Neural progenitor cell (in vitro differentiated cells): ENCODE measurements around the gene SCAPER. TPM values are rescaled to one million over a fixed set of nuclear protein-coding genes. Genes with fewer than 3 reads are reported as not detected.
"Not testable (repeated sequence)": the region's sequence is repeated elsewhere in the genome, so short reads cannot be mapped to it uniquely, and the experiment has no call there.

Source experiments
- DNase-seq: peaks from one replicate; pipeline ENCODE4 v3.0.0-alpha.2; 2016; ENCODE audit warnings: low spot score
- H2AFZ ChIP-seq: fragments of 200-600 bp; sonication (generic); replicated peaks from 2 replicates; pipeline ENCODE4 v1.6.1; 2016; ENCODE audit warnings: antibody characterized with exemption
- H3F3A ChIP-seq: fragments of 200-600 bp; sonication (generic); 2 replicates; pipeline ENCODE4 v1.6.1; 2016; ENCODE audit warnings: antibody characterized with exemption, low read depth
- H3K27ac ChIP-seq: fragments of 200-600 bp; sonication (generic); 2 replicates; pipeline ENCODE4 v1.5.1; 2016; ENCODE audit warnings: mild to moderate bottlenecking
- H3K27me3 ChIP-seq: fragments of 200-600 bp; sonication (generic); 2 replicates; pipeline ENCODE4 v1.6.1; 2016; ENCODE audit warnings: mild to moderate bottlenecking, moderate library complexity
- H3K36me3 ChIP-seq: fragments of 200-600 bp; sonication (generic); 2 replicates; pipeline ENCODE4 v1.5.1; 2016
- H3K4me1 ChIP-seq: fragments of 200-600 bp; sonication (generic); 2 replicates; pipeline ENCODE4 v1.6.1; 2016; ENCODE audit warnings: mixed run types
- H3K4me2 ChIP-seq: fragments of 200-600 bp; sonication (generic); 2 replicates; pipeline ENCODE4 v1.6.1; 2016
- H3K4me3 ChIP-seq: fragments of 200-600 bp; sonication (generic); 2 replicates; pipeline ENCODE4 v1.5.1; 2016
- H3K79me2 ChIP-seq: fragments of 200-600 bp; sonication (generic); 2 replicates; pipeline ENCODE4 v1.6.1; 2016; ENCODE audit warnings: low read depth
- H3K9ac ChIP-seq: fragments of 200-600 bp; sonication (generic); 2 replicates; pipeline ENCODE4 v1.6.1; 2016
- H3K9me3 ChIP-seq: fragments of 200-600 bp; sonication (generic); 2 replicates; pipeline ENCODE4 v1.5.1; 2016; ENCODE audit warnings: low read depth
- H4K20me1 ChIP-seq: fragments of 200-600 bp; sonication (generic); 2 replicates; pipeline ENCODE4 v1.6.1; 2016; ENCODE audit warnings: low read depth
- H3K27ac Mint-ChIP-seq: 3 replicates; pipeline ENCODE4 v1.8.0; 2021; ENCODE audit warnings: mixed read lengths
- H3K27me3 Mint-ChIP-seq: 2 replicates; pipeline ENCODE4 v1.8.0; 2022; ENCODE audit warnings: low read depth, mild to moderate bottlenecking, inconsistent platforms, moderate library complexity, mixed read lengths; ENCODE audit not compliant: insufficient read depth
- H3K36me3 Mint-ChIP-seq: 3 replicates; pipeline ENCODE4 v1.8.0; 2021; ENCODE audit warnings: mixed read lengths
- H3K4me1 Mint-ChIP-seq: 3 replicates; pipeline ENCODE4 v1.8.0; 2021; ENCODE audit warnings: mixed read lengths
- H3K4me3 Mint-ChIP-seq: 3 replicates; pipeline ENCODE4 v1.8.0; 2021; ENCODE audit warnings: mild to moderate bottlenecking, moderate library complexity, mixed read lengths
- H3K9me3 Mint-ChIP-seq: 3 replicates; pipeline ENCODE4 v1.8.0; 2020; ENCODE audit warnings: mixed read lengths
- CTCF ChIP-seq: fragments of 200-600 bp; sonication (generic); IDR thresholded peaks from 2 replicates; pipeline ENCODE4 v1.5.1; 2017; ENCODE audit warnings: antibody characterized with exemption, mild to moderate bottlenecking
- EZH2 ChIP-seq: fragments of 200-600 bp; sonication (generic); IDR thresholded peaks from 2 replicates; pipeline ENCODE4 v1.6.1; 2017; ENCODE audit warnings: antibody characterized with exemption, mild to moderate bottlenecking, moderate library complexity
- EZH2phosphoT487 ChIP-seq: fragments of 200-600 bp; sonication (generic); IDR thresholded peaks from 2 replicates; pipeline ENCODE4 v1.6.1; 2017; ENCODE audit warnings: antibody characterized with exemption
- total RNA-seq: library from RNA; depleted of rRNA; stranded (reverse); fragments of >200 nt; gene quantifications from 2 replicates; pipeline ENCODE4 v1.2.3, GENCODE V29; 2015; ENCODE audit warnings: low replicate concordance

Gene SCAPER
- total RNA-seq, 1 donor from 2014 or later: 20.4 TPM

GRCh38 chr15:76894174-76894573, 11.0 kb downstream of the SCAPER start:
- TF ChIP-seq CTCF (no peak), EZH2phosphoT487 (no peak), EZH2 (no peak)
- peaks cover 2% of the 10 kb centered on the region for H3K27me3 Mint-ChIP-seq
- Histone ChIP-seq H2AFZ (no peak overlapping the region), H3K4me3 (no peak overlapping the region), H3K4me2 (no peak overlapping the region), H3K27ac (no peak overlapping the region), H3K9me3 (peaks cover 4% of the 10 kb centered on the region), H3K9ac (no peak overlapping the region), H4K20me1 (no peaks in the 10 kb centered on the region), H3K27me3 (no peaks in the 10 kb centered on the region), H3F3A (no peaks in the 10 kb centered on the region), H3K79me2 (peaks cover 16% of the 10 kb centered on the region), H3K4me1 (no peaks in the 10 kb centered on the region), H3K36me3 (no peaks in the 10 kb centered on the region)
- no peak for DNase-seq
- H3K4me1 Mint-ChIP-seq: no peaks in the 10 kb centered on the region
- no peak overlapping the region for H3K27ac Mint-ChIP-seq
- H3K4me3 Mint-ChIP-seq: no peak overlapping the region
- peaks cover 55% of the 10 kb centered on the region for H3K9me3 Mint-ChIP-seq
- H3K36me3 Mint-ChIP-seq: peaks cover 27% of the 10 kb centered on the region

GRCh38 chr15:76892836-76893235, 12.3 kb downstream of the SCAPER start:
- not testable (repeated sequence) for H3K9me3 ChIP-seq, H3F3A ChIP-seq, H3K27ac ChIP-seq, H3K9ac ChIP-seq, DNase-seq, H3K4me2 ChIP-seq, H3K27me3 Mint-ChIP-seq, H3K4me3 ChIP-seq, H3K4me3 Mint-ChIP-seq, H2AFZ ChIP-seq, H3K27me3 ChIP-seq, H3K4me1 Mint-ChIP-seq, H3K36me3 ChIP-seq, H4K20me1 ChIP-seq, H3K27ac Mint-ChIP-seq, H3K4me1 ChIP-seq
- peaks cover 16% of the 10 kb centered on the region for H3K79me2 ChIP-seq
- H3K36me3 Mint-ChIP-seq: peaks cover 29% of the 10 kb centered on the region
- peaks cover 44% of the 10 kb centered on the region for H3K9me3 Mint-ChIP-seq

- H3K4me1 ChIP-seq, H4K20me1 ChIP-seq, H3K4me2 ChIP-seq, H3F3A ChIP-seq, H3K4me3 Mint-ChIP-seq, H2AFZ ChIP-seq, H3K27ac Mint-ChIP-seq, H3K4me3 ChIP-seq, H3K9ac ChIP-seq, H3K36me3 ChIP-seq, H3K9me3 ChIP-seq, H3K4me1 Mint-ChIP-seq, H3K27ac ChIP-seq, H3K27me3 Mint-ChIP-seq, H3K79me2 ChIP-seq, H3K27me3 ChIP-seq: not testable (repeated sequence)
- peaks cover 17% of the 10 kb centered on the region for H3K36me3 Mint-ChIP-seq
- DNase-seq: peak; percentile 7
- peaks cover 27% of the 10 kb centered on the region for H3K9me3 Mint-ChIP-seq
These were observed 17.6 kb downstream of the SCAPER start for GRCh38 chr15:76887280-76888141.

GRCh38 chr15:76885212-76885611, 19.9 kb downstream of the SCAPER start:
- Histone ChIP-seq H3K9me3 (no peaks in the 10 kb centered on the region), H3K79me2 (no peaks in the 10 kb centered on the region), H3K4me3 (no peak overlapping the region), H4K20me1 (no peaks in the 10 kb centered on the region), H3K36me3 (no peaks in the 10 kb centered on the region), H3K4me1 (no peaks in the 10 kb centered on the region), H2AFZ (no peak overlapping the region), H3K27me3 (no peaks in the 10 kb centered on the region), H3F3A (no peaks in the 10 kb centered on the region), H3K9ac (no peak overlapping the region), H3K4me2 (no peak overlapping the region), H3K27ac (no peak overlapping the region)
- no peaks in the 10 kb centered on the region for H3K4me1 Mint-ChIP-seq
- H3K4me3 Mint-ChIP-seq: no peak overlapping the region
- H3K36me3 Mint-ChIP-seq: peaks cover 17% of the 10 kb centered on the region
- DNase-seq: no peak
- H3K27ac Mint-ChIP-seq: no peak overlapping the region
- no peaks in the 10 kb centered on the region for H3K27me3 Mint-ChIP-seq
- TF ChIP-seq EZH2phosphoT487 (no peak), CTCF (no peak), EZH2 (no peak)
- H3K9me3 Mint-ChIP-seq: peaks cover 10% of the 10 kb centered on the region
